ENCODE measurements around the gene TRIO. TPM values are rescaled to one million over a fixed set of nuclear protein-coding genes. Genes with fewer than 3 reads are reported as not detected.

Gene TRIO
- total RNA-seq, 1 experiment from 2014 or later = 211 TPM

DNA sequence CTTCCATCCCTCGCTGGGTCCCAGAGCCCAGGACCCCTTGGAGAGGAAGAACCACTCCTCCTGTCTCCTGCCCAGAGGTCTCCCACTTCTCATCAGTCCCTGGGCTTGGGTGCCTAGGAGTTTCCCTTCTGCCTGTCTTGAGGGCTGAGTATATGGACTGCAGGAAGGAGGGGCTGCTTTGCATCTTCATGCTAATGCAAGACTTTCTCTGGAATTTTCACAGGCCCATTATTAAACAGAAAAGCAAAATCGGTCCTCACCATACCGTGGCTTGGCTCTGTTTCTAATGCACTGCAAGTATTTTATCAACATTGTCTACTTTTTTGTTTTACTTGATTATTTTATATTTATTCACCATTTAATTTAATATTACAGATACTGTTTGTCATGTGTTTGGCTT is 34.5 kb downstream of the TRIO start:
- H2AFZ ChIP-seq (ENCODE audit: low read length) = no peak overlapping the region
- intact Hi-C loops (cut with micrococcal nuclease) = no loop called here
- H3K79me2 ChIP-seq (ENCODE audit: low read length) = peaks cover 100% of the 10 kb centered on the region
- CTCF ChIA-PET = no interaction called here
- H3K9me3 ChIP-seq (ENCODE audit: low read length) = no peaks in the 10 kb centered on the region
- peak overlapping the region; percentile 35; the same call in 1 of the 2 replicates for H3K9ac ChIP-seq (ENCODE audit: low read length)
- POLR2A ChIA-PET (ENCODE audit: unreplicated experiment) = no interaction called here
- no TSS peak for BruUV-seq (replicated peaks)
- no peaks in the 10 kb centered on the region for H3K9me2 ChIP-seq (replicated peaks; ENCODE audit: low read length)
- peak overlapping the region; percentile 72; the same call in 1 of the 2 replicates for H3K4me2 ChIP-seq (ENCODE audit: low read length)
- no peak for DNase-seq
- TF ChIP-seq EZH2 (IDR thresholded peaks at IDR 0.05; ENCODE audit: low read length, unreplicated experiment) = no peak
- no peak for TF ChIP-seq EZH2phosphoT487 (IDR thresholded peaks at IDR 0.05; ENCODE audit: borderline replicate concordance, low read length)
- TF ChIP-seq, protein P1, sequence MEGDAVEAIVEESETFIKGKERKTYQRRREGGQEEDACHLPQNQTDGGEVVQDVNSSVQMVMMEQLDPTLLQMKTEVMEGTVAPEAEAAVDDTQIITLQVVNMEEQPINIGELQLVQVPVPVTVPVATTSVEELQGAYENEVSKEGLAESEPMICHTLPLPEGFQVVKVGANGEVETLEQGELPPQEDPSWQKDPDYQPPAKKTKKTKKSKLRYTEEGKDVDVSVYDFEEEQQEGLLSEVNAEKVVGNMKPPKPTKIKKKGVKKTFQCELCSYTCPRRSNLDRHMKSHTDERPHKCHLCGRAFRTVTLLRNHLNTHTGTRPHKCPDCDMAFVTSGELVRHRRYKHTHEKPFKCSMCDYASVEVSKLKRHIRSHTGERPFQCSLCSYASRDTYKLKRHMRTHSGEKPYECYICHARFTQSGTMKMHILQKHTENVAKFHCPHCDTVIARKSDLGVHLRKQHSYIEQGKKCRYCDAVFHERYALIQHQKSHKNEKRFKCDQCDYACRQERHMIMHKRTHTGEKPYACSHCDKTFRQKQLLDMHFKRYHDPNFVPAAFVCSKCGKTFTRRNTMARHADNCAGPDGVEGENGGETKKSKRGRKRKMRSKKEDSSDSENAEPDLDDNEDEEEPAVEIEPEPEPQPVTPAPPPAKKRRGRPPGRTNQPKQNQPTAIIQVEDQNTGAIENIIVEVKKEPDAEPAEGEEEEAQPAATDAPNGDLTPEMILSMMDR (conservative IDR thresholded peaks at IDR 0.05; ENCODE audit: low read depth, low read length) = no peak
- no peaks in the 10 kb centered on the region for H3K27me3 ChIP-seq (ENCODE audit: low read length)
- H3K36me3 ChIP-seq (ENCODE audit: low read depth, low read length) = no peaks in the 10 kb centered on the region
- no peak for ATAC-seq
- H3F3A ChIP-seq (ENCODE audit: low read length, unreplicated experiment) = peaks cover 9% of the 10 kb centered on the region
- H3K4me1 ChIP-seq (ENCODE audit: insufficient read depth, low read length) = peaks cover 72% of the 10 kb centered on the region
- H4K20me1 ChIP-seq (ENCODE audit: low read length) = peaks cover 39% of the 10 kb centered on the region
- 0 out of 2 replicates have a peak overlapping the region, but pooled peaks have one; percentile 28 for H3K4me3 ChIP-seq (ENCODE audit: low read length)
- H3K27ac ChIP-seq (ENCODE audit: low read length) = peak overlapping the region; percentile 73

DNA sequence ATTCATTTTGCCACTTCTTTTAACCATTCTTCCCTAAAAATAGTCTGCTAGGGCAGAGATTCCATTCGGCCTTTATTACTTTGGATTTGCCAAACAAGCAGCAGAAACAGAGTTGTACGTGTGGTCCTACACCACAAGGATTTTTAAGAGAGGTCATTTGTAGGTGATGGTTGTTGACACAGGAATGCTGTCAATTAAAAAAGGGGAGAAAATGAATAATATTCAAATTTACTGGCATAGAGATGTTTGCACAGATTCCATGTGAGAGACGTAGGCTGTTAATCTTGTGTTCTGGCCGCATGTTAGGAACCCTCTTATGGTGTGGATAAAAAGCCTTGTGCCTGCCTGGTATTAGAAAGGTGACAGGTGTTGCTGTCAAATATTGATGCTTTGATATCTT is 34.9 kb downstream of the TRIO start:
- CTCF ChIA-PET = no interaction called here

More for the DNA sequence above, 34.9 kb downstream of the TRIO start:
- H3K4me1 ChIP-seq (ENCODE audit: insufficient read depth, low read length) = peaks cover 73% of the 10 kb centered on the region
- H3K4me3 ChIP-seq (ENCODE audit: low read length) = peak overlapping the region; percentile 28; the same call in 1 of the 2 replicates
- ATAC-seq (peak; percentile 19; the same call in 1 of the 2 replicates), DNase-seq (no peak)
- H3F3A ChIP-seq (ENCODE audit: low read length, unreplicated experiment) = peaks cover 9% of the 10 kb centered on the region
- peaks cover 36% of the 10 kb centered on the region for H4K20me1 ChIP-seq (ENCODE audit: low read length)
- H3K4me2 ChIP-seq (ENCODE audit: low read length) = peak overlapping the region; percentile 72
- no peak overlapping the region for H2AFZ ChIP-seq (ENCODE audit: low read length)
- peak overlapping the region; percentile 73 for H3K27ac ChIP-seq (ENCODE audit: low read length)
- no peaks in the 10 kb centered on the region for H3K9me3 ChIP-seq (ENCODE audit: low read length)
- no peaks in the 10 kb centered on the region for H3K9me2 ChIP-seq (replicated peaks; ENCODE audit: low read length)
- no TSS peak for BruUV-seq (replicated peaks)
- peaks cover 100% of the 10 kb centered on the region for H3K79me2 ChIP-seq (ENCODE audit: low read length)
- intact Hi-C loops (cut with micrococcal nuclease) = no loop called here
- no peaks in the 10 kb centered on the region for H3K27me3 ChIP-seq (ENCODE audit: low read length)
- TF ChIP-seq, protein P1 (conservative IDR thresholded peaks at IDR 0.05; ENCODE audit: low read depth, low read length) = no peak
- no peak for TF ChIP-seq EZH2 (IDR thresholded peaks at IDR 0.05; ENCODE audit: low read length, unreplicated experiment)
- no peak for TF ChIP-seq EZH2phosphoT487 (IDR thresholded peaks at IDR 0.05; ENCODE audit: borderline replicate concordance, low read length)
- peak overlapping the region; percentile 35 for H3K9ac ChIP-seq (ENCODE audit: low read length)
- no peaks in the 10 kb centered on the region for H3K36me3 ChIP-seq (ENCODE audit: low read depth, low read length)
- POLR2A ChIA-PET (ENCODE audit: unreplicated experiment) = no interaction called here
